SK-N-MC (cell line): Measurements from ENCODE around the gene MORN2.

Experiments used
- EZH2 ChIP-seq: fragments of 200-600 bp; sonication (generic); IDR thresholded peaks from one replicate; pipeline ENCODE4 v1.6.1; 2017; ENCODE audit warnings: antibody characterized with exemption
- POLR2AphosphoS5 ChIP-seq: IDR thresholded peaks from 2 replicates; pipeline ENCODE4 v1.6.1; 2012; ENCODE audit warnings: mild to moderate bottlenecking, low read depth, low read length, borderline replicate concordance

- TF ChIP-seq EZH2 (no peak), POLR2AphosphoS5 (no peak)
Observed at GRCh38 chr2:38876407-38876806, 631 bp downstream of the MORN2 start.
